Measurements from ENCODE around the gene MAN2B2.

The MAN2B2 gene

DNA sequence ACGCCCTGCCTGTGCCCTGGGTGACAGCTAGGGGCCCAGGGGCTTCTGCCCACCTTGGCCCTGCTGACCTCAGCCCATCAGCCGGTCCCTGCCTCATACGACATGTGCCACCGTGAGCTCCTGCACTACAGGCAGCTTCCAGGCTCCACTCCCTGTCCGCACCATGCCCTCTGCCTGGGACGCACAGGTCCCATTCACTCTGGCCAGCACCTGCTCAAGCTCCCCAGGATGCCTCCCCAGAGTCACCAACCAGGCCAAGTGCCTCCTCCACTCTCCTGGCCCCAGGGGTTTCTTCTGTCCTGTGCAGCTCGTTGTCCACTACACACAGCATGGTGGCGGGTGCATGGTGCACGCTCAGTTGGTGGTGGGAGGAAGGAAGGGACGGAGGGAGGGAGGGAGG lies 45.3 kb downstream of the MAN2B2 start:
- no peak overlapping the region for H3K18ac ChIP-seq (ENCODE audit: low read length)

DNA sequence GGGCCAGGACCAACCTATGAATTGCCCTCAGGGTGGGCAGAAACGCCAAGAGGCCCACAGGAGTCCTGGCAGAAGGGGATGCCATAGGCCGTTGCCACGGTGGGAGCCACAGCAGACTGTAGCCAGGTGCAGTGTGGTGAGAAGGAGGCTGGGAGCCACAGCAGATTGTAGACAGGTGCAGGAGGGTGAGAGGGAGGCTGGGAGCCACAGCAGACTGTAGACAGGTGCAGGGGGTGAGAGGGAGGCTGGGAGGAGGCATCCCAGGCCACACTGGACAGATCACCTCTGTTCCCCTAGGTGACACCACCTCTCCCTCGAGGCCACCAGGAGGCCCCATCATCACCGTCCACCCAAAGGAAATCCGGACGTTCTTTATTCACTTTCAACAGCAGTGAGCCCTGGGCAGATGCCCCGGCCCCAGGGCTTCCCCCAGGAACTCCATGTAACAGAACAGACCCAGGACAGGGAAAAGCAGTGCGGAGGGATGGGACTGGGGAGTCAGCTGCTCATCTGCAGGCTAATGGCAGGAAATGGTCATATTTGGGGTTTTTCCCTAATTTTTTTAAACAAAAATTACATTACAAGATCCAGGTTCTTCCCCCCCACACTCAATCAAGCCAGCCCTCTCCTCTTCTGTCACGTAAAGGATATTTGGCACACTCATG lies 46.0 kb downstream of the MAN2B2 start:
- no peak overlapping the region for H3K23ac ChIP-seq (ENCODE audit: low read length)
- no CpG with 5 or more reads among the region's 10 CpGs for WGBS (ENCODE audit: extremely low coverage, insufficient coverage, insufficient read length)
- H3K4me2 ChIP-seq (ENCODE audit: low read length), result no peak overlapping the region
- H3K79me1 ChIP-seq (ENCODE audit: low read length), result no peaks in the 10 kb centered on the region
- H3K27ac ChIP-seq (ENCODE audit: low read depth, low read length), result no peak overlapping the region
- H3K27me3 ChIP-seq (ENCODE audit: insufficient read depth, low read length), result no peaks in the 10 kb centered on the region
- peaks cover 2% of the 10 kb centered on the region for H3K9me3 ChIP-seq (ENCODE audit: insufficient read depth, low read depth, low read length)
- no peak overlapping the region for H2BK5ac ChIP-seq (ENCODE audit: low read depth, low read length, poor library complexity)
- H4K12ac ChIP-seq (ENCODE audit: low read depth, low read length), result no peak overlapping the region
- H2AFZ ChIP-seq (ENCODE audit: insufficient read depth, low read length, poor library complexity), result no peak overlapping the region
- H3K14ac ChIP-seq (ENCODE audit: low read length), result no peak overlapping the region
- peak in 1 of 2 donors; percentile 13 for DNase-seq
- H3K4me1 ChIP-seq (ENCODE audit: control insufficient read depth in 1 of 2, insufficient read depth in 2 of 2, low read length in 2 of 2), result peaks cover 7 to 8% of the 10 kb centered on the region in 2 experiments
- no peak overlapping the region for H3K4me3 ChIP-seq (ENCODE audit: low read depth, low read length)
- H4K8ac ChIP-seq (ENCODE audit: low read depth, low read length), result no peak overlapping the region
- no peak overlapping the region for H2BK120ac ChIP-seq (ENCODE audit: insufficient read depth, low read length, poor library complexity)
- H2AK5ac ChIP-seq (ENCODE audit: low read length), result no peak overlapping the region
- H3K9ac ChIP-seq (ENCODE audit: low read length), result no peak overlapping the region
- no peaks in the 10 kb centered on the region for H3K79me2 ChIP-seq (ENCODE audit: control insufficient read depth, insufficient read depth, low read length, poor library complexity)
- H3K36me3 ChIP-seq (ENCODE audit: control insufficient read depth in 1 of 2, insufficient read depth in 2 of 2, low read length in 2 of 2), result peaks cover 6 to 11% of the 10 kb centered on the region in 2 experiments
- no peak overlapping the region for H4K91ac ChIP-seq (ENCODE audit: low read depth, low read length)
- H2BK12ac ChIP-seq (ENCODE audit: low read length), result no peak overlapping the region
- H3K18ac ChIP-seq (ENCODE audit: low read length), result no peak overlapping the region
- no peak overlapping the region for H3K4ac ChIP-seq (ENCODE audit: low read depth, low read length)

More for the DNA sequence above, 45.3 kb downstream of the MAN2B2 start:
- Histone ChIP-seq H3K4me1 (ENCODE audit: control insufficient read depth in 1 of 2, insufficient read depth in 2 of 2, low read length in 2 of 2) (peaks cover under 1% of the 10 kb centered on the region in 2 experiments), H4K12ac (ENCODE audit: low read depth, low read length) (no peak overlapping the region), H3K4ac (ENCODE audit: low read depth, low read length) (no peak overlapping the region), H2BK12ac (ENCODE audit: low read length) (no peak overlapping the region), H3K27me3 (ENCODE audit: insufficient read depth, low read length) (no peaks in the 10 kb centered on the region), H2AK5ac (ENCODE audit: low read length) (no peak overlapping the region), H3K14ac (ENCODE audit: low read length) (no peak overlapping the region), H3K79me1 (ENCODE audit: low read length) (no peaks in the 10 kb centered on the region), H2AFZ (ENCODE audit: insufficient read depth, low read length, poor library complexity) (no peak overlapping the region), H4K91ac (ENCODE audit: low read depth, low read length) (no peak overlapping the region), H3K9me3 (ENCODE audit: insufficient read depth, low read depth, low read length) (peaks cover 2% of the 10 kb centered on the region), H2BK5ac (ENCODE audit: low read depth, low read length, poor library complexity) (no peak overlapping the region), H3K27ac (ENCODE audit: low read depth, low read length) (no peak overlapping the region), H4K8ac (ENCODE audit: low read depth, low read length) (no peak overlapping the region), H3K36me3 (ENCODE audit: control insufficient read depth in 1 of 2, insufficient read depth in 2 of 2, low read length in 2 of 2) (peaks cover 6 to 11% of the 10 kb centered on the region in 2 experiments), H3K9ac (ENCODE audit: low read length) (no peak overlapping the region), H3K4me3 (ENCODE audit: low read depth, low read length) (no peak overlapping the region), H2BK120ac (ENCODE audit: insufficient read depth, low read length, poor library complexity) (no peak overlapping the region), H3K4me2 (ENCODE audit: low read length) (no peak overlapping the region), H3K23ac (ENCODE audit: low read length) (no peak overlapping the region), H3K79me2 (ENCODE audit: control insufficient read depth, insufficient read depth, low read length, poor library complexity) (no peaks in the 10 kb centered on the region)
- DNase-seq, result no peak
- 100% methylated on average over 1 of the region's 10 CpGs for WGBS (ENCODE audit: extremely low coverage, insufficient coverage, insufficient read length)

DNA sequence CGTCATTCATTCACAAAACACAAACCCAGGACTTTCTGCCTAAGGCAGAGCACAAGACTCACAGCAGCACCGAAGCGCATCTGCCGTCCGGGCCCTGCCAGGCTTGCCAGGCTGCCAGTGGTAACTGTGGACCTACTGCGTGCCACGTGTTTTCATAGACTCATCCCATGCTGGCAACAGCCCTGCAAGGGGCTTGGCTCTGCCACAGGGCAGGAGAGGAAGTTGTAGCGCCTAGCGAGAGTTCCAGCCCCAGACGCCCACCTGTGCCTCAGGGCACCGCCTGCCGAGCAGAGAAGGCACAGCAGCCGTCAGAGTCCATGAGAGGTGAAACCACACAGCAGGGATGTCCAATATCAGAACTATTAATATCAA lies 46.6 kb downstream of the MAN2B2 start:
- Histone ChIP-seq H3K36me3 (ENCODE audit: control insufficient read depth in 1 of 2, insufficient read depth in 2 of 2, low read length in 2 of 2) (peaks cover 6 to 9% of the 10 kb centered on the region in 2 experiments), H3K18ac (ENCODE audit: low read length) (no peak overlapping the region), H2BK120ac (ENCODE audit: insufficient read depth, low read length, poor library complexity) (no peak overlapping the region), H2BK5ac (ENCODE audit: low read depth, low read length, poor library complexity) (no peak overlapping the region), H3K27me3 (ENCODE audit: insufficient read depth, low read length) (no peaks in the 10 kb centered on the region), H3K27ac (ENCODE audit: low read depth, low read length) (no peak overlapping the region), H4K91ac (ENCODE audit: low read depth, low read length) (no peak overlapping the region), H3K4me2 (ENCODE audit: low read length) (no peak overlapping the region), H2BK12ac (ENCODE audit: low read length) (no peak overlapping the region), H3K4me1 (ENCODE audit: control insufficient read depth in 1 of 2, insufficient read depth in 2 of 2, low read length in 2 of 2) (peaks cover 8% of the 10 kb centered on the region in 2 experiments), H3K79me2 (ENCODE audit: control insufficient read depth, insufficient read depth, low read length, poor library complexity) (no peaks in the 10 kb centered on the region), H4K12ac (ENCODE audit: low read depth, low read length) (no peak overlapping the region), H3K79me1 (ENCODE audit: low read length) (no peaks in the 10 kb centered on the region), H3K9me3 (ENCODE audit: insufficient read depth, low read depth, low read length) (peaks cover 2% of the 10 kb centered on the region), H4K8ac (ENCODE audit: low read depth, low read length) (no peak overlapping the region), H2AK5ac (ENCODE audit: low read length) (no peak overlapping the region), H3K23ac (ENCODE audit: low read length) (no peak overlapping the region), H3K14ac (ENCODE audit: low read length) (no peak overlapping the region), H3K4ac (ENCODE audit: low read depth, low read length) (no peak overlapping the region), H3K4me3 (ENCODE audit: low read depth, low read length) (no peak overlapping the region), H3K9ac (ENCODE audit: low read length) (no peak overlapping the region), H2AFZ (ENCODE audit: insufficient read depth, low read length, poor library complexity) (no peak overlapping the region)
- DNase-seq, result no peak
- no CpG with 5 or more reads among the region's 13 CpGs for WGBS (ENCODE audit: extremely low coverage, insufficient coverage, insufficient read length)

DNA sequence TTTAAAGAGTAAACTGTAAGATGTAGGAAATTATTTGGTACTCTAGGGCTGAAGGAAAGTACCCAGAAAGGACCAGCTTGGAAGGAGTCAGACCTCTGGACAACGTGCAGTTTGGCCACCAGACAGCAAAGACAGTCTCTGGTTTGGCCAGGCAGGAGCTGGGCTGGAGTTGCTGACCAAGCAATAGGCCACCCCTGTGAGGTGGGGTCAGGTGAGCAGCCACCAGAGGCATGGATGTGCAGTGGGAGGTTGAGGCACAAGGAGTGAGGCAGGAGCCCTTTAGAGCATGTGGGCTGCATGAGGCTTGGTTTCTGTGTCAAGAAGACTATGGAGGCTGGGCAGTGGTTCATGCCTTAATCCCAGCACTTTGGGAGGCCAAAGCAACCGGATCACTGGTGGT lies 47.8 kb downstream of the MAN2B2 start:
- Histone ChIP-seq H2BK120ac (ENCODE audit: insufficient read depth, low read length, poor library complexity) (no peak overlapping the region), H2BK12ac (ENCODE audit: low read length) (no peak overlapping the region), H3K4me2 (ENCODE audit: low read length) (no peak overlapping the region), H2AK5ac (ENCODE audit: low read length) (no peak overlapping the region), H3K36me3 (ENCODE audit: control insufficient read depth in 1 of 2, insufficient read depth in 2 of 2, low read length in 2 of 2) (peaks cover 6 to 7% of the 10 kb centered on the region in 2 experiments), H3K79me1 (ENCODE audit: low read length) (no peaks in the 10 kb centered on the region), H3K23ac (ENCODE audit: low read length) (no peak overlapping the region), H3K27ac (ENCODE audit: low read depth, low read length) (no peak overlapping the region), H2AFZ (ENCODE audit: insufficient read depth, low read length, poor library complexity) (no peak overlapping the region), H4K12ac (ENCODE audit: low read depth, low read length) (no peak overlapping the region), H3K18ac (ENCODE audit: low read length) (no peak overlapping the region), H2BK5ac (ENCODE audit: low read depth, low read length, poor library complexity) (no peak overlapping the region), H3K14ac (ENCODE audit: low read length) (no peak overlapping the region), H4K91ac (ENCODE audit: low read depth, low read length) (no peak overlapping the region), H3K4ac (ENCODE audit: low read depth, low read length) (no peak overlapping the region), H3K4me1 (ENCODE audit: control insufficient read depth in 1 of 2, insufficient read depth in 2 of 2, low read length in 2 of 2) (peaks cover 8% of the 10 kb centered on the region in 2 experiments), H3K27me3 (ENCODE audit: insufficient read depth, low read length) (no peaks in the 10 kb centered on the region), H3K4me3 (ENCODE audit: low read depth, low read length) (no peak overlapping the region), H4K8ac (ENCODE audit: low read depth, low read length) (no peak overlapping the region), H3K9ac (ENCODE audit: low read length) (no peak overlapping the region), H3K9me3 (ENCODE audit: insufficient read depth, low read depth, low read length) (no peaks in the 10 kb centered on the region), H3K79me2 (ENCODE audit: control insufficient read depth, insufficient read depth, low read length, poor library complexity) (no peaks in the 10 kb centered on the region)
- no CpG with 5 or more reads among the region's 2 CpGs for WGBS (ENCODE audit: extremely low coverage, insufficient coverage, insufficient read length)
- DNase-seq, result no peak
